ENCODE results near the gene RNU6-9. TPM values are rescaled to one million over a fixed set of nuclear protein-coding genes. Genes with fewer than 3 reads are reported as not detected.

Gene RNU6-9
- total and polyA plus RNA-seq, 2 of the 13 experiments (the other 11 are each of a cell fraction or from before 2014, with no cell fraction given), result under 0.01 TPM; not detected in 1

GRCh38 chr19:850221-850978 is 42.9 kb upstream of the RNU6-9 start (continued):
- TF ChIP-seq ZNF256 (CRISPR knock-in tag; conservative IDR thresholded peaks at IDR 0.05) (no peak), SIN3A (IDR thresholded peaks at IDR 0.05; ENCODE audit: borderline replicate concordance, low read depth, low read length) (no peak), ETS1 (CRISPR knock-in tag; IDR thresholded peaks at IDR 0.05) (no peak), MXI1 (IDR thresholded peaks at IDR 0.05; ENCODE audit: borderline replicate concordance, low read depth, low read length) (no peak), ZNF335 (CRISPR knock-in tag; IDR thresholded peaks at IDR 0.05) (no peak), ZNF367 (CRISPR knock-in tag; IDR thresholded peaks at IDR 0.05; ENCODE audit: borderline replicate concordance) (no peak), ZKSCAN1 (IDR thresholded peaks at IDR 0.05; ENCODE audit: low read length) (no peak), ZNF891 (CRISPR knock-in tag; IDR thresholded peaks at IDR 0.05) (no peak), HOXA3 (CRISPR knock-in tag; IDR thresholded peaks at IDR 0.05) (0 out of 2 replicates have a peak, but pooled peaks have one; percentile 10), TAF1 (CRISPR knock-in tag; IDR thresholded peaks at IDR 0.05) (0 out of 2 replicates have a peak, but pooled peaks have one; percentile 20), SMAD3 (CRISPR knock-in tag; IDR thresholded peaks at IDR 0.05) (no peak), GABPB1 (CRISPR knock-in tag; IDR thresholded peaks at IDR 0.05) (peak; percentile 21; the same call in 1 of the 2 replicates), ZNF597 (CRISPR knock-in tag; IDR thresholded peaks at IDR 0.05) (no peak), HCFC1 (IDR thresholded peaks at IDR 0.05; ENCODE audit: low read depth, low read length) (no peak), ZBTB40 (IDR thresholded peaks at IDR 0.05) (no peak), ZBTB40 (CRISPR knock-in tag; IDR thresholded peaks at IDR 0.05) (no peak), ZFP91 (CRISPR knock-in tag; IDR thresholded peaks at IDR 0.05; ENCODE audit: borderline replicate concordance) (0 out of 2 replicates have a peak, but pooled peaks have one; percentile 46), KLF11 (CRISPR knock-in tag; IDR thresholded peaks at IDR 0.05) (no peak)

Data from HepG2 (cell line).